ENCODE data around the gene ATP5F1C.
"Not testable (repeated sequence)": the region's sequence is repeated elsewhere in the genome, so short reads cannot be mapped to it uniquely, and the experiment has no call there.

ATP5F1C gene

GRCh38 chr10:7794251-7795026 lies 6.5 kb downstream of the ATP5F1C start:
- DNase-seq, result no peak

- no peak for DNase-seq
Observed at GRCh38 chr10:7795605-7796004, 7.6 kb downstream of the ATP5F1C start.

DNA sequence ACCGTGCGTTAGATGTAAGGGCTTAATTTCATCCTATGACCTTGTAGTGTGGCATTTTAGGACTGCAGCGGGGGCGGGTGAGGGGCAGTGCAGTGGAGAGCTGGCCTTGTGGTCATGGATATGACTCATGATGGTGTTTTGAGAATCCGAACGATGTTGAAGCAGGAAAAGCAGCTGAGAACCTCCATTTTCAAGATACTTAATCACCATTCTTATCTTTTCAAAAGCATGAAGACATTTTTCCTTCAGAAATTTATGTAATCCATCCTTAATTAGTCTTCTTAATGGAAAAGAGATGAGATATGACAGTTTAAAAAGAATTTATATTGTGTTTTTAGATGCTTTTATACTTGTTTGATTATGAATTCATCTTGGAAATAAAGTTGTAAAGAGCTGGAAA lies 9.6 kb downstream of the ATP5F1C start:
- peak; percentile 55 for DNase-seq

DNA sequence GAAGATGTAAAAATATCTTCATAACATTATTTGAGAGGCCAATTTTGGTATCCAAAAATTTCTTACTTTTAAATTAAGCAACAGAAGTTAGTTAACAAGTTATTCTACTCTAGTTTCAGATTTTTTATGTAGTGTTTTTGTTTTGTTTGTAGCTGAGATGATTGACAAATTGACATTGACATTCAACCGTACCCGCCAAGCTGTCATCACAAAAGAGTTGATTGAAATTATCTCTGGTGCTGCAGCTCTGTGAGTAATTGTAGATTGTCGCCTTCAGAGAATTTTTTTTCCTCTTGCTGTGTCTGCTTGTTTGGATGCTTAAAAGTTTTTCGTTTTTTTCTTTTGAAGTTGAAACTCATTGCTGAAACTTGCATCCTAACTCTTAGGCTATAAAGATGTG lies 14.6 kb downstream of the ATP5F1C start:
- no peak for DNase-seq

DNA sequence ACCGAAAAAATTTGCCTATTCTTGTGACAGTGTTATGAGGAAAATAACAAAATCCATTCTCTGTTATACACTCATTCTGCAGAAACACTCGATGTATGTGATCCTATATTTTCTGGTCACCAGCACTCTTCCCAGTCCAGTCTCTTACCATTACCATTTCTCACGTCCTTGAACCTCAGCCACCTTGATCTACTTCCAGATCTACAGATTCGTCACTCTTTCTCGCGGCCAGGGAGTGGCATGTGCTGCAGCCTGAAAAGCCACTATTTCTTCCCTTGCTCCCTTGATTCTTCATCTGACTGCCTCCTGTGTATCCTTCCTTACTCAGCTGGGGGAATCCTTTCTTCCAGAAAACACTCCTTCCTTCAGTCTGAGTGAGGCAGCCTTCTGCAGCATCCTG lies 16.2 kb downstream of the ATP5F1C start:
- no peak for DNase-seq

DNA sequence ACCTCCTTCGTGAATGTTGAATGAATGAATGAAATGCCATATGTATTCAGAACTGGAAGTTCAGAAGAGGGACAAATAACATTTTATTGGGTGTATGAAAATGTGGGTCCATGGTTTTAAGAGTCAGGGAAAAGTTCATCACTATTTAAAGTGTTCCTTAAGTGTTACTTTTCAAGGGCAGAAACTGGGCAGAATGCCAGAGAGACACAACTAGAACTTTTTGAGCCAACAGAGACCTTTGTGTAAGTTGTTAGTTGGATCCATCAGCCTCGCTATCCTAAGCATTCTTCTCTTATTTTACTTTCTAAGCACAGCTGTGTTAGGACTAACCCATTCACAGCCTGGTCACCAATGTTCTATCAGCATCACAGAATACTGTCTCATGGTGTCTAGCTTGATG lies 16.8 kb downstream of the ATP5F1C start:
- DNase-seq, result no peak

- DNase-seq, result no peak
Observed at GRCh38 chr10:7808686-7809267, 20.8 kb downstream of the ATP5F1C start.

DNA sequence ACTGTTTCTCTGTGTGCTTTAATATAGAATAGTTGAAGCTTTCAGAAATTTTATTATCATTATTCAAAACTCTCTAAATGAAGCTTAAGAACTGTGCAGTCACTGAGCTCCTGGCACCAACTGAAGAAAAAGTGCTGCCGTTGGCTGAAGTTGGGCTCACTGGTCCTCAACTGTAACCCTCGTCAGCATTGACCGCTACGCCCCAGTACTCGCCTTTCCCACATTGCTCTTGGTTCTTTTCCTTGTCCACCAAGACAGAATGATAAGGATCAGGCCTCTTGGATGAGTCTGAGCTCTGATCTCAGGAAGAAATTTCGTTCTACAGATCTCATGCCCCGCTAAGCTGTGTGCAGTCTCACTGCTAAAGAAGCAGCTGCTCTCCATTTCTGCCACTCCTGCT lies 22.5 kb downstream of the ATP5F1C start:
- DNase-seq, result no peak

- no peak for DNase-seq
Observed at GRCh38 chr10:7811000-7811399, 23.0 kb downstream of the ATP5F1C start.

GRCh38 chr10:7811743-7812142 lies 23.8 kb downstream of the ATP5F1C start:
- DNase-seq, result not testable (repeated sequence)

DNA sequence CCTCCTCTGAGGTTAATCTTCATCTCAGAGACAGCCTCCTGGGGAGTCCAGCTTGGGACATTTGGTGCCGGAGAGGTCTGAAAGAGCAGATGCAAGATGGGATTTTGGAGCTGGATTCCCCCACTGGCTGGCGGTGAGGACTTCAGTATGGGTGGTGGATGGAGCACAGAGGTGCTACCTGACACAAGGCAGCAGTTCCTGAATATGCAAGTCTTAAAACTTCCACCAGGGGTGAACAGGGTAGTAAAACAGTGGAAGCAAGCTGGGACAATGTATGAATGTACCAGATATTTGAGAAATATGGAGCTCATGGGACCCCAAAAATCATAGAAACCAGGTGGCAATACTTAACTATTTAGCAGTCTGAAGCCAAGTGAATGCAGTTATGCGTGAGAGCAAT lies 25.5 kb downstream of the ATP5F1C start:
- DNase-seq, result no peak

DNA sequence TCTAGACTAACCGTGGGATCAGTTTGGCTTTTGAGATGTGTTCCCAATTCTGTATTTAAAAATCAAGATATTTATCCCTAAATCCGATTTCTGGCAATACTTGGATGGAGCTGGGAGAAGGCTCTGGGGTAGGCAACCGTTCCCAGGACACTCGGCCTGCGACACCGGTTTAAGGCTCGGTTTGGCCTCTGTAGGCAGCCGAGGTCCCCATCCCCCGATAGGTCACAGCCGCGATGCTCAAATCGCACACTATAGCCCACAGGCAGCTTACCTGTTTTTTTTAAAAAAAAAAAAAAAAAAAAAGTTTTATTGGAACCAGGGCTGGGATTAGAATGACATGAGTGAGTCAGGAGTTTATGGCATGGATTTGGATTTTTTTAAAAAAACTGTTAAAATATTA lies 29.6 kb downstream of the ATP5F1C start:
- no peak for DNase-seq

DNA sequence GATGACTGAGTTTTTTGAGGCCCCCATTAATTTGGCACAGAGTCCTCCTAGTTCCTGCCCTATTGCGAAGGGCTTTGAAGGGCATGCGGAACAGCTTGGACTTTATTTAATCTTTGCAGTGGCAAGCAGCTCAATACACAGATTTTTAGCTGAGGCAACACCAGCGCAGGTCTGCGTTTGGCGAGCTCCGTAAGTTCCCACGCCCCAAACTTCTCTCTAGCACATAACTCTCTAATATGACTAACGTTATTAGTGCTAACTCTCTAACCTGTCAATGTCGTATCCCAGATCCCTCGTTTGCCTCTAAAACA lies 30.0 kb downstream of the ATP5F1C start:
- DNase-seq, result no peak

DNA sequence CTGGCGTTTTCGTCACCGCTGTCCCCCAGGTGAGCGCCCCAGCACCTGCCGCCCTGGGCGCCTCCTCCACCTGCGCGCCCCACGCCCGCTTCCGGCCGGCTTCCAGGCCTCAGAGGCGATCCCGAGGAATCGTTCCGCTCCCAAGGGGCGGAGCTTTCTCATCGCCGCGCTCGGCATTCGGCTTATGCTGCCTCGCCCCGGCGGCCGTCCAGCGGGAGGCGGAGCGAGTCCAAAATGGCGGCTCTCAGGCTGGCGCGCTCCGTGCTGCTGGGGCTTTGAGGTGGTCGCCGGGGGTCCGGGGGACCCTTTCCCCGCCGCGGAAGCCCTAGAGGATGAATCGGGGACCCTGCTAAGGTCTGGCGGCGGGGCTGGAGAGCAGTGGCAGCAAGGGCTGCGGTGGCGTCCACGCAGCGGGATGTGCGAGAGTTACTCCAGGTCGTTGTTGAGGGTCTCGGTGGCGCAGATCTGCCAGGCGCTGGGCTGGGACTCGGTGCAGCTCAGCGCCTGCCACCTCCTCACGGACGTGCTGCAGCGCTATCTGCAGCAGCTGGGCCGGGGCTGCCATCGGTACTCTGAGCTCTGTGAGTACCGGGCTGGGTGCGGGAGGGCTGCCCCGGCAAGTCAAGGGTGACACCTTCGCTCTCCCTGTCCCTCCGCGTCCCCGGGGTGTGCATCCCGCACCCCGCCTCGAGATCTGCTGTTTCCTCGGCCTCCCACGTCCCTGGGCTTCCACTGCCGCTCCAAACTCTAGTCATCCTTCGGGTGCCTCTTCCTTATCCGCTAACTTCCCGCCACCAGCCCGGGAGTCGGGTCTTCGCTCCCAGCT lies 30.5 kb downstream of the ATP5F1C start, which contains the start of gene TAF3:
Gene TAF3, plus strand, starts transcription at position 211 of the 826 bp plus-strand sequence. Its CDS starts 205 bp downstream, at position 416.
- DNase-seq, result peak; percentile 94

GRCh38 chr10:7819121-7819460 lies 31.1 kb downstream of the ATP5F1C start:
- peak; percentile 49 for DNase-seq

DNA sequence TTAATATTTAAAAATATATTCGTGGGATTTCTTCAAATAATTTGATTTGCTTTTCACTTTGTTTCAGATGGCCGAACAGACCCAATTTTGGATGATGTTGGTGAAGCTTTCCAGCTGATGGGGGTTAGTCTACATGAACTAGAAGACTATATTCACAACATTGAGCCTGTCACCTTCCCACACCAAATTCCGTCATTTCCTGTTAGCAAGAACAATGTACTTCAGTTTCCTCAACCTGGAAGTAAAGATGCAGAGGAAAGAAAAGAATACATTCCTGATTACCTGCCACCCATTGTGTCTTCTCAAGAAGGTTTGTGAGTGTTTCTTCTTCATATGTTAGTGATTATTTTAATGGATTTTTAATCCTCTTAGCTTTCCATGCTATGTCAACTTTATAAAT lies 36.3 kb downstream of the ATP5F1C start:
- no peak for DNase-seq

GRCh38 chr10:7826971-7827370 lies 39.0 kb downstream of the ATP5F1C start:
- no peak for DNase-seq

- no peak for DNase-seq
Observed at GRCh38 chr10:7829289-7829834, 41.4 kb downstream of the ATP5F1C start.

DNA sequence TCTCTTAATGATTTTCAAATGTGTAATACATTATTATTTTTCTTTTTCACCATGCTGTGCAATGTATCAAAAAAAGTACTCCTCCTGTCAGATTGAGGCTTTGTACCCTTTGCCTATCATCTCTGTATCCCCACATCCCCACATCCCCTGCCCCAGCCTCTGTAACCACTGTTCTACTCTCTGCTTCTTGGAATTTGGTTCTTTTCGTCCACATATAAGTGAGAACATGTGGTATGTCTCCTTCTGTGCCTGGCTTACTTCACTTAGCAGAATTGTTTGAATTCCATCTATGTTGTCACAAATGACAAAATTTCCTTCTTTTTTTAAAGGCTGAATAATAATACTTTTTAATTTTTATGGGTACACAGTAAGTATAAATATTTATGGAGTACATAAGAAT lies 44.1 kb downstream of the ATP5F1C start:
- DNase-seq, result no peak

GRCh38 chr10:7833210-7833609 lies 45.2 kb downstream of the ATP5F1C start:
- DNase-seq, result no peak

DNA sequence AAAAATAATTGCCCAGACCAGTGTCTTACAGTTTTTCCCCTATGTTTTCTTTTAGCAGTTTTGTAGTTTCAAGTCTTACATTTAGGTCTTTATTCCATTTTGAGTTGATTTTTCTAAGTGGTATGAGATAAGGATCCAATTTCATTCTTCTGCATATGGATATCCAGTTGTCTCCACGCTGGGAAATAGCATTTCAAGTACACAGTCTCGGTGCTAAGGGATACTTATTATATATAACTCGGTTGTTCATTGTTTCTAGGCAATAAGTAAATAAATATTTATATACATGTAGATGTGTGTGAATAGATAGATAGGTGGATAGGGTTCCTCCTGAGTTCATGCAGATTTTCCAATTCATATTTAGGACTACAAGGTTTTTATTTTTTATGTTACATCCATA lies 46.3 kb downstream of the ATP5F1C start:
- no peak for DNase-seq

- DNase-seq, result no peak
Observed at GRCh38 chr10:7836571-7836970, 48.6 kb downstream of the ATP5F1C start.

GRCh38 chr10:7846591-7846990 lies 58.6 kb downstream of the ATP5F1C start:
- DNase-seq, result no peak

All from activated CD4-positive, alpha-beta T cell treated with anti-CD3 and anti-CD28 coated beads, Interleukin-2, Interleukin-6, amounts not matched to agents 100 ng/mL and 50 ng/mL, durations not matched to agents 16 hours and 8 hours (primary cell).